GM04503 (cell line): ENCODE measurements around the gene DHX16.
"Not testable (repeated sequence)": the region's sequence is repeated elsewhere in the genome, so short reads cannot be mapped to it uniquely, and the experiment has no call there.

Experiments used
- DNase-seq: peaks from one replicate; pipeline ENCODE4 v3.0.0-alpha.2; 2012; ENCODE audit warnings: low read depth

The DHX16 gene

GRCh38 chr6:30672445-30673253, at the start of gene DHX16:
Gene DHX16 (minus strand): TSS chr6:30673006. CDS start chr6:30672841, 165 bp downstream.
- DNase-seq = peak; percentile 93

- DNase-seq = not testable (repeated sequence)
Observed at GRCh38 chr6:30722025-30722279, 49.1 kb upstream of the DHX16 start.

- no peak for DNase-seq
Observed at GRCh38 chr6:30721198-30722024, 48.6 kb upstream of the DHX16 start.

GRCh38 chr6:30720738-30721197, 48.0 kb upstream of the DHX16 start:
- DNase-seq = no peak

- DNase-seq = peak; percentile 86
Observed at GRCh38 chr6:30719791-30720737, 47.3 kb upstream of the DHX16 start, which contains the start of gene TUBB. Gene TUBB (plus strand): TSS chr6:30720352. CDS start chr6:30720507, 155 bp downstream.

- DNase-seq = no peak
Observed at GRCh38 chr6:30719356-30719755, 46.5 kb upstream of the DHX16 start.

- DNase-seq = not testable (repeated sequence)
Observed at GRCh38 chr6:30717845-30718720, 45.3 kb upstream of the DHX16 start.

- peak; percentile 99 for DNase-seq
Observed at GRCh38 chr6:30717129-30717844, 44.5 kb upstream of the DHX16 start, which contains the start of gene MDC1. Gene MDC1 (minus strand): TSS chr6:30717281. CDS start chr6:30715175, 2,106 bp downstream.

GRCh38 chr6:30716879-30717128, 44.0 kb upstream of the DHX16 start:
- DNase-seq = no peak

- no peak for DNase-seq
Observed at GRCh38 chr6:30714263-30714662, 41.5 kb upstream of the DHX16 start.

GRCh38 chr6:30712441-30712945, 39.7 kb upstream of the DHX16 start:
- DNase-seq = no peak

- DNase-seq = no peak
Observed at GRCh38 chr6:30711758-30712380, 39.1 kb upstream of the DHX16 start.

GRCh38 chr6:30709101-30709868, 36.5 kb upstream of the DHX16 start:
- DNase-seq = no peak

- DNase-seq = no peak
Observed at GRCh38 chr6:30707281-30707850, 34.6 kb upstream of the DHX16 start.

GRCh38 chr6:30705620-30706019, 32.8 kb upstream of the DHX16 start:
- no peak for DNase-seq

GRCh38 chr6:30703821-30704220, 31.0 kb upstream of the DHX16 start:
- no peak for DNase-seq

GRCh38 chr6:30703011-30703410, 30.2 kb upstream of the DHX16 start:
- DNase-seq = no peak

GRCh38 chr6:30700340-30700739, 27.5 kb upstream of the DHX16 start:
- DNase-seq = no peak

GRCh38 chr6:30696432-30696831, 23.6 kb upstream of the DHX16 start:
- DNase-seq = no peak
